ENCODE measurements around the gene WFS1.

Gene WFS1

DNA sequence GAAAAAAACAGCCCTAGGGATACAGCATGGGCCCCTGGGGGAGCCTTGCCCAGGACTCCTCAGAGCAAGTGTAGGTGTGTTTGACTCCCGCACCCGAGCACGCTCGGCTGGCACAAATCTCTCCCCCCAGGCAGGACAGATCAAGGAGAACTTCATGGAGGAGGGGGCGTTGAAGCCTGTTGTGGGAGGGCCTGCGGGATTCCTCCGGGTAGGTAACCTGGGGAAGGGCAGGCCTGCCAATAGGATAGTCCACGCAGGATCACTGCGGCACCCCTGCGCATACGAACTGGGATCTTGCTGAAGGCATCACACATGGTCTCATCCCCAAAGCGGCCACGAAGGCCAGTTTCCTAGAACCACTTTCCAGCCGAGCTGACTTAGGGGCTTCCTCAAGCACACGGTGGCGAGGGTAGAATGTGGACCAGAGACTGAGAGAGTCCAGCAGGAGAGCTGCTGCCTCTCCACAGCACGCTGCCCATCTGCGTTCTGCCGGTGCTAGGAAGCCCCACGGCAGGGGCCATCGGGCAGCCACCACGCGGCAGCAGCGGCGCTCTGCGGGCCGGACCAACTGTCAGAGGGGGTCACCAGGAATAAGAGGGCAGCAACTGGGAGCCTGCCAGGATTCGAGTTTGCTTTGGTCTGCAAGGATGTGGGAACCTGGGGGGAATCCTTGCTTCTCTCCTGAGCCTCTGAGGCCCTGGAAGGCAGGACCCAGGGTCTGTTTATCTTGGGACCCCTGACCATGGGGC is 56.8 kb downstream of the WFS1 start:
- no peak for DNase-seq

- peak; percentile 87 for DNase-seq
Observed at GRCh38 chr4:6327220-6327917, 57.7 kb downstream of the WFS1 start.

DNA sequence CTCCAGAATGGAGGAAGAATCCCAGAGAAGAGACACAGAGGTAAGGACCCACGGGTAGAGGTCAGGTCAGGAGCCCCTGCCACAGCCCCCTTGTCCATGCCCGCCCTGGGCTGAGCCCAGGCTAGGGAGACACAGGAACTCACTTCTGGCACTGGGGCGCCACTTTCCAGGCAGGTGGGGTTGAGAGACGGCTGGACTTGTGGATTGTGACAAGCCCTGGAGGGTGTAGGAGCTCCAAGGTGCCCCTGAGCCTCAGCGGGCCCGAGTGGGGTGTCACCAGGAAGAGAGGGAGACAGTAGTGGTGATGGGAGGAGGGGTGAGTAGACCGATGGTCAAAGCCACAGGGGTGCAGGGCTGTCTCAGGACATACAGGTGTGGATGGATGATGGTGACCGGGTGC is 58.9 kb downstream of the WFS1 start:
- DNase-seq, result no peak

DNA sequence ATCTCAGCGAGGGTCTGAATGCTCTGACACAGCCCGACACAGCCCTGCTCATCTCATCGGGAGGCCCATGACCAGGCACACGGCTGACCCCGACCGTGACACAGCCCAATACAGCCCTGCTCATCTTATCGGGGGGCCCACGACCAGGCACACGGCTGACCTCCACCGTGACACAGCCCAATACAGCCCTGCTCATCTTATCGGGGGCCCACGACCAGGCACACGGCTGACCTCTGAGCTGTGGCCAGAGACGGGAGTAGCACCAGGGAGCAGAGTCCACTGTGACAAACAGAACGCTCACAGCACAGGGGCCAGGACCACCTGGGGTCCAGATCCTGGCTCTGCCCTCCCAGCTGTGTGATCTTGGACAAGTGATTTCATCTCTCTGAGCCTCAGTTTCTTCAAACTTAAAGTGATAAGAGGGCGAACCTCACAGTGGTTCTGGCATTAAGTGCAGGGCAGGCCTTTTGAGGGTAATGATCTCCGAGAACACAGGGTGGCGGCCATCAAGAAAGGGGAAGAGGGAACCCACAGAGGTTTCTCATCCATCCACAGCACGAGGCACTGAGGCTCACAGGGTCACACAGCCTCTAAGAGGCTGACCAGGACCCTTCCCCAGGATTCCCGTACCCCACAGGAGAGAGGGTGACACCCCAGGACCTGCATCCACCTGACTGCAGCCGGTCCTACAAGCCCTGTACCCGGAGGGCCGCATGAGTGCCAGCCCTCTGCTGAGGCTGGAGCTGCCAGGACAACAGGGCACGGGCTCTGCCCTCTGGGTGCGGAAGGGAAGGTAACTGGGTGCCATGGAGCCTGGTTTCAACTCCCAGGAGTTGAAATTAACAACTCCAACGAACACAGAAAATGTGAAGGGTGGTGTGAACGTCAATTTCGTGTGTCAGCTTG is 60.1 kb downstream of the WFS1 start:
- no peak for DNase-seq

GRCh38 chr4:6330384-6330767 is 60.7 kb downstream of the WFS1 start:
- DNase-seq, result no peak

- no peak for DNase-seq
Observed at GRCh38 chr4:6331018-6331417, 61.4 kb downstream of the WFS1 start.

- no peak for DNase-seq
Observed at GRCh38 chr4:6331468-6331867, 61.8 kb downstream of the WFS1 start.

DNA sequence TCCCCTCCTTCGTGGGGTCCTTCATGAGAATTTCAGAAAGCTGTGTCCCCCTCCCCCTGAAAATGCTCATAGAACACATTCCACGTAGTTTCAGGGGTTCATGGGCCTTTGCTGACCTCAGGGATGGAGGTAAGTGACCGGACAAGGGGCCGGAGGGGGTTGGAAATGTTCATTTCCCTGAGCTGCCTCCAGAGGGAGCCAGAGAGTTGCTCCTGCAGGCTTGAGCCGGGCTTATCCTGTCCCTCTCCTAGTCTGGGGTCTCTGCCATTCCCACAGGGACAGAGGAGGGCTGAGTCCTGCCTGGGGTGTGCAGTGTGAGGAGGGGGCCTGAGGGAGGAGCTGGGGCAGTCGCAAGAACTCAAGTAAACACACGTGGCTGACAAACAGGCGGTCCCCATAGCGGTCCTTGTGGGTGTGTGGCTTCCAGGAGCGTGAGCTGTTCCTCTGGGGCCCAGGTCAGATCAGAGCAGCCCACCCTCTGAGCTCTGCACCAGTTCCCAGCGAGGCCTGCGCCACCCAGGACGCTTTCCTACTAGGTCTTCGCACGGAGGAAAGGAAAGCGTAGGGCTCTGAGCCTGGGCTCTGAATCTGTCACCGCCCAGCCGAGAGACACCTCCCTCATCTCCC is 62.5 kb downstream of the WFS1 start:
- no peak for DNase-seq

DNA sequence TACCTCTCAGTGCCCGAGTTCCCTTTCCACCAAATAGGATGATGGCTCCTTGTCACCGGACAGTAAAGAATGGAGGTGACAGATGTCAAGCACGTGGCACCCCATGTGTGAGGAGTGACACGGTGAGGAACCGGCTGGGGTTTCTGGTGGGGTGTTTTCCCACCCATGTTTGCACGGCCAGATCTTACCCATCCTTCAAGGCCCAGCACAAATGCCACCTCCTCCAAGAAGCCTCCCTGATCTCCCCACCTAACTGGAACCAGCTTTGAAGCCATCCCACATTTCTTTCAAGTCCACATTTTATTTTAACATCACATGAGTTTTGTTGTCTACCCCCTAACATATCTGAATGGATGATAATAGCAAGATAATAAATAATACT is 63.0 kb downstream of the WFS1 start:
- no peak for DNase-seq

GRCh38 chr4:6333301-6334202 is 63.9 kb downstream of the WFS1 start:
- no peak for DNase-seq

- no peak for DNase-seq
Observed at GRCh38 chr4:6334203-6334887, 64.7 kb downstream of the WFS1 start.

GRCh38 chr4:6335040-6335590 is 65.5 kb downstream of the WFS1 start:
- no peak for DNase-seq

GRCh38 chr4:6336166-6336565 is 66.5 kb downstream of the WFS1 start:
- no peak for DNase-seq

- no peak for DNase-seq
Observed at GRCh38 chr4:6337331-6337935, 67.8 kb downstream of the WFS1 start.

DNA sequence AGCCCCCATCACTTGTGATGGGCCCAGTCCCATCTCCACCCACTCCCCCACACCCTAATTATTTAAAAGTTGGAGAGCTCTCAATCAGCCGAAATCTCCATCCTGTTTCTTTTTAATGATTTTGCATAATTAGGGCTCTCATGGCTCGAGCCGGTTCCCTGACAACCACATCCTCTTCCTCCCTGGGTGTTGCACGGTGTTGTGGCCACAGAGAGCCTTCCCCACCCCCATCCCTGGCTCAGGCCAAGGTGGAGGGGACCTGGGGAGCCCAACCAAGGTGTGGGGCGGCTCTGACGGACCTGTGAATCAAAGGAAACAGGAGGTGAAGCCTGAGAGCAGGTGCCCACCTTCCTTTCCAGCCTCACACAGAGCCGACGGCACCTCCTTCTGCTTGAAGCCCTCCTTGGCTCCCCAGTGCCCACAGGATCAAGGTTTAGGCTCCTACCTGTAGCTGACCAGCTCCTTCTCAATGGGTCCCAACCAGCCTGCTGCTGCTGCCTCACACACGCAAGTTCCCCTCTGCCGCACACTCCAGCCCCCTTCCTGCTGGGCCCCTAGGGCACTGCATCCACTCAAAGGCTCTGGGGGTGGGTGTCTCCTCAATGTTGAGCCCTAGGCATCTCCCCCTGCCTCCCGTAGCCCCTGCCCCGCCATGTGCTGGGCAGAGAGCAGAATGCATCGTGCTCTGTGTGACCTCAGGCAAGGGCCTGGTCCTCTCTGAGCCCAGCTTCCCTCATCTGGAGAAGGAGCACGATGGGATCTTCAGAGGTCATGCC is 68.7 kb downstream of the WFS1 start:
- no peak for DNase-seq

GRCh38 chr4:6338951-6339817 is 69.5 kb downstream of the WFS1 start:
- no peak for DNase-seq

DNA sequence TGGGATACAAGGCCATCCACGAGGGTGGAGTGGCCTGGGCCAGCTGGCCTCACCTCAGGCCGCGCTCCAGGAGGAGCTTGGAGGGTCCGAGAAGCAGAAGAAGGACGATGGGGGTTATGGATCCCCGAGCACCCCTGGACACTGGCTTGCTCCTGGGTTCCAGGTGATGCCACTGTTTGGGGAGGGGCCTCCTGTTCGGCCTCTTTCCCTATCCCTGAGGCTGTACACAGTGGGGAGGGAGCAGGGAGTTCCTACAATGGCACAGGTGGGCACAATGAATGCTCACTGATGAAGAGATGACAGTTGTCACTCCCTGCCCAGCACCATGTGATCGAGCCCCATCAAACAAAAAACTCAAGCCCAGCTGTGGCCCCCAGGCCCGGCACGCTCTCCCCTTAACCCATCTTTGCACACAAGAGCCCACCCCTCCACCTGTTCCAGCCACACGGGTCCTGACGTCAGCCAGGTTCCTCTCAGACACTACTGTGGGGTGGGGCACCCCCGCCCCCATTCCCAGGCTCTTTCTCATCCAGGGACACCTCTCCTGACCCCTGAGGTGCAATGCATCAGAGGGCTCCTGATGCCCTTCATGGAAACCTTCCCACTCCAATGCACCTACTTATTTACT is 70.3 kb downstream of the WFS1 start:
- no peak for DNase-seq

- no peak for DNase-seq
Observed at GRCh38 chr4:6340446-6341015, 70.9 kb downstream of the WFS1 start.

All from femur (tissue), 1 donor.